T-helper 2 cell (primary cell): Measurements from ENCODE around the gene ZNF584.
"Not testable (repeated sequence)": the region's sequence is repeated elsewhere in the genome, so short reads cannot be mapped to it uniquely, and the experiment has no call there.

Experiments used
- DNase-seq, 5 experiments: peaks; one replicate each; pipeline versions ENCODE4 v3.0.0 to v3.0.0-alpha.2; 2012 to 2022
- total RNA-seq, 2 donors: gene quantifications; one replicate each; lab custom pipeline; 2026; lab: John Stamatoyannopoulos, UW

ZNF584 gene
- total RNA-seq = 6.2 to 7.9 reads per million in 2 donors

DNA sequence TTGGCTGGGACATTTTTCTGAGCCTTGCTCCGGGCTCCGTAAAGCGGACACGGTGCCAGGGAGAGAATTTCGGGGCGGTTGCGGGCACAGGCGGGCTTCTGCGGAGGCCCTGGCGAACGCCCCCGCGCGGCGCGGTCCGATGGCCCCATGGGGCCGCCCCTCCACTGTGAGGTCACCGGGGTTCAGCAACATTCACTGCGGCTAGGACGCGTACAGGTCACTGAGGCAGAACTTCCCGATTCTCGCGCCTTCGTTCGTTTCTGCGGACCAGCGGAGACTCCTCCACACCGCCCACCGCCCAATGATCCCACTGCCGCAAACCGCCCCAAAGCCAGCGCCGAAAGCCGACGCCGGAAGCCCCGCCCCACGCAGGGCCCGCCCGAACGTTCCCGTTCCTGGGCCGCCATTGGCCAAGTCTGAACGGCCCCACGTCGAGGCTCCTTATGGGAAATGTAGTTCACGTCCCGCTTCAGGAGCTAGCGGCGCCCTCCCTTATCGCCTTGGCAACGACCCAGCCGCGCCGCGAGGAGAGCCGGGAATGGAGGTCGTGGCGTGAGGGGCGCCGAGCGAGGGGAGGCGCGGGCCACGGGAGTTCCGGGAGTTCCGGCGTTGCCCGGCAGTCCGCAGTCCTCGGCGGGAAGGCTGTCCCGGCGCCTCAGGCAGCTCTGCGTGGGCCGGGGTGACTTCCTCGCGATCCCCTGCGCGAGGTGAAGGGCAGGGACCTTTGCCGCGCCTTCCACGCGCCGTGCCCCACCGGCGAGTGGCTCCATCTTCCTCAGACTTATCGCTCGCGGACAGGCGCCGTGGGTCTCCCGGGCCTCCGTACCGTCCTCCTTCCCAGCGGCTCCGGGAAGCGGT lies at the start of gene ZNF584:
Gene ZNF584 (plus strand): TSS at position 498 of the 858 bp plus-strand sequence. CDS start 499 bp downstream, outside the sequence.
- peak; percentile 87 to 95 (median 90) for DNase-seq

DNA sequence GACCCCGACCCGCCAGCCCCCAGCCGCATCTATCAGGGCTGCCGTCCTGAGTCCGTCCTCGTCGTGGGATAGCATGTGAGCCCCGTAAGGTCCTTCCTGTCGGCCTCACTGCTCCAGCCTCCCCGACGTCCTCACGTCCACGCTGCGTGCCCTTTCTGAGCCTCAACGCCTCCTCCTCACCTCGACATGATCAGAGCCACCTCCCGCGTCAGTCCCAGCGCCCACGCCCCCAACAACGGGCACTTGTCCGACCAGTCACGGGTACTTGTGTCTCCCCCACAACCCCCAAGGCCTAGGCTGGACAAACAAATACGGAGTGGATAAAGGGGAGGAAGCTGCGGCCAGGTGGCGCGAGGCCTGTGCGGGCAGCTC lies 46.6 kb upstream of the ZNF584 start:
- DNase-seq = peak in 2 of 5 experiments; percentile 16 to 67

DNA sequence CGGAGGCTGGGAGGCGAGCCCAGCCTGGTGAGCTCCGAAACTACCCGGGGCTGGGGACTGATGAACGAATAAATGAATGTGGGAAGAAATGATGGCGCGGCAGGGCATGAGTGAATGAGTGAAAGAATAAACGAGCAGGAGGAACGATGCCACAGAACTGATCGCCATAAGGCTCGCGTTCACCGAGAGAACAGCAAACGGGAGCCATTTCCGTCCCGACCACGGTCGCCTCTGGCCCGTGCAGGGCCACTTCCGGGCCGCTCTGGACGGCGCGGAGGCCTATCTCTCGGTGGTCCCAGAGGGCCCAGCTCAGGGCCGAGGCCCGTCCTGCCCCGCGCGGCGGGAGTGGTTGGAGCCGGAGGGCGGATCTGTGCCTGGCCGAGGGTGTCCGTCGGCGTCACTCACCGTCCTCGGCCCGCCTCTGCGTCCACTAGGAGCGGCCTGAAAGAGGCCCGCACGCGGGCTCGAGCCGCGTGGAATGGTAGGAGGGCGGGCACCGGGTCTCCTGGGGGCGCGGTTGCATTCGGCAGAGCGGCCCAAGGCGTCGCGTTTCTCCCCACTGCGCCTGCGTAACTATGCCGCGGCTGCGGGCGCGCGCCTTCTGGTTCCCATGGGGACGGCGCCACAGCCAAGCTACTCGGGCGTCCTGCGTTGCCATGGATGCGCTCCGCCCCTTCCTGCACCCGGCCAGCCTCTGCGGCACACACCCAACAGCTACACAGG lies 46.0 kb upstream of the ZNF584 start, which contains the start of gene ZNF497:
Gene ZNF497 (minus strand): TSS at position 480 of the 723 bp plus-strand sequence. CDS start 5,116 bp downstream, outside the sequence.
- DNase-seq = peak; percentile 87 to 98 (median 94)

DNA sequence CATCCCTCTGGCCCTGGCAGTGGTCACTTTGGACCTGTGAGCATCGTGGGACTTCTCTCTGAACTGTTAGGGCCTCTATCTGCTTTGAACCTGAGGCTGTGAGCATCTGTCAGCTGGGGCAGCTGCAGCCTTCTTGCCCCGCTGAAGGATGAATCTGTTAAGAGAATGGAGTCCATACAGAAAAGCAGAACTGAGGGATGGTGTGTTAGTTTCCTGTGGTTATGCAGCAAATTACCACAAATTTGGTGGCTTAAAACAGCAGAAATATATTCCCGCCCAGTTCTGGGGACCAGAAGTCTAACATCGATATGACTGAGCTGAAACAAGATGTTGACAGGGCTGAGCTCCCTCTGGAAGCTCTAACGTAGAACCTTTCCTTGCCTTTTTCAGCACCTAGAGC lies 44.3 kb upstream of the ZNF584 start:
- no peak for DNase-seq

DNA sequence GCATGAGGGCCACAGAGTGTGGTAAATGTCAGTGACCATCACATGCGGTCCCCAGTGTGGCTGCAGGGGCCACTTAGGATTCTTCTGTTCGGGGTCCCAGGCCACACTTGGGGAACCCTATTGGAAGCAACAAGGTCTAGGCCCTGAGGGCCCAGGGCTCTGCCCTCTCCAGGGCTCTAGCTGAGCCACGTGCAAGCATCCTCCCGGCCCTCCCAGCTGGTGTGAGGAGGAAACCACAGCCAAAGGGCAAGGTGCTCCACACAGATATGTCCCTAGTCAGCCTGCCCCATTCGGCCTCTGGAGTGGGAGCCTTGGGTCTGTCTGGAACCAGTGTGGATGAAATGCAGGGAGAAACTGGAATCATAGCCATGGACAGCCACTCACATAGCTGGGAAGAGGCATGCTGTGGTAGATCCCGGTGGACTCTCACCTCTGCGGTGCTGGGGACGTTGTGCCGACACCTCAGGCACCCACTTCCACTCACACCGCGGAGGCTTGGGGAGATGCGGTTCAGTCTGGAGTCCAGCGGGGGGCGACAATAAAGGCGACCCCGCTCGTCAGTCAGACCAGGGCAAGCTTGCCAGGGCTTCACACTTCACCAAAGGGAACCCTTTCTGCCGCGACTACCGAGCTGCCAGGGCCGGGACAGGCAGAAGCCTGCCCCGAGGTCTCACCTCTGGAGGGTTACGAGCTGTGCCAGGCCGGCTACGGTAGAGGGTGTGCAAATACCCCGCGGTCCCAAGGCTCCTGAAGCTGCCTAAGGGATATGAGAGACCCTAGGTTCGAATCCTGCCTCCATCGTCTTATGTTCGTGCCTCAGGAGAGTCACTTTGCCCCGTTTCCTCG lies 41.6 kb upstream of the ZNF584 start:
- no peak for DNase-seq

DNA sequence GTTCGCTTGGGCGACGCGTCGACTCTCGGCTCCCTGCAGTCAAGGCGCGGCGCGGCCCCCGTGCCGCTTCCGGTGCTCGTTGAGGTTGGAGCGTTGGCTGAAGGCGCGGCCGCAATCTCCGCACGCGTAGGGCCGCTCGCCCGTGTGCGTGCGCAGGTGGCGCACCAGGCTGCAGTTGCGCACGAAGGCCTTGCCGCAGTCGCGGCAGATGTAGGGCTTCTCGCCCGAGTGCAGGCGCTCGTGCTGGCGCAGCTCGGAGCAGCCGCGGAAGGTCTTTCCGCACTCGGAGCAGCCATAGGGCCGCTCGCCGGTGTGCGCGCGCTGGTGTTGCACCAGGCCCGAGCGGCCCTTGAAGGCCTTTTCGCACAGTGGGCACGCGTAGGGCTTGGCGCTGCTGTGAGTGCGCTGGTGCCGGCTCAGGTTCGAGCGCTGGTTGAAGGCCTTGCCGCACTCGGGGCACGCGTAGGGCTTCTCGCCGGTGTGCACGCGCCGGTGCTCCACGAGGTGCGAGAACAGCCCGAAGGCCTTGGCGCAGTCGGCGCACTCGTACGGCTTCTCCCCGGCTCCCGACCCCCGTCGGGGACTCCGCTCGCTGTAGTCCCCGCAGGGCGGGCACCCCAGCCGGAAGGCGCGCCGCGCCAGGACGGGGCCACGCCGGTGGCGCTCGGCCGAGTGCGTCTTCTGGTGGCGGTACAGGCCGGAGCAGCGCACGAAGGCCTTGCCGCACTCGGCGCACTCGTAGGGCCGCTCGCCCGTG lies 40.6 kb upstream of the ZNF584 start:
- DNase-seq = no peak

DNA sequence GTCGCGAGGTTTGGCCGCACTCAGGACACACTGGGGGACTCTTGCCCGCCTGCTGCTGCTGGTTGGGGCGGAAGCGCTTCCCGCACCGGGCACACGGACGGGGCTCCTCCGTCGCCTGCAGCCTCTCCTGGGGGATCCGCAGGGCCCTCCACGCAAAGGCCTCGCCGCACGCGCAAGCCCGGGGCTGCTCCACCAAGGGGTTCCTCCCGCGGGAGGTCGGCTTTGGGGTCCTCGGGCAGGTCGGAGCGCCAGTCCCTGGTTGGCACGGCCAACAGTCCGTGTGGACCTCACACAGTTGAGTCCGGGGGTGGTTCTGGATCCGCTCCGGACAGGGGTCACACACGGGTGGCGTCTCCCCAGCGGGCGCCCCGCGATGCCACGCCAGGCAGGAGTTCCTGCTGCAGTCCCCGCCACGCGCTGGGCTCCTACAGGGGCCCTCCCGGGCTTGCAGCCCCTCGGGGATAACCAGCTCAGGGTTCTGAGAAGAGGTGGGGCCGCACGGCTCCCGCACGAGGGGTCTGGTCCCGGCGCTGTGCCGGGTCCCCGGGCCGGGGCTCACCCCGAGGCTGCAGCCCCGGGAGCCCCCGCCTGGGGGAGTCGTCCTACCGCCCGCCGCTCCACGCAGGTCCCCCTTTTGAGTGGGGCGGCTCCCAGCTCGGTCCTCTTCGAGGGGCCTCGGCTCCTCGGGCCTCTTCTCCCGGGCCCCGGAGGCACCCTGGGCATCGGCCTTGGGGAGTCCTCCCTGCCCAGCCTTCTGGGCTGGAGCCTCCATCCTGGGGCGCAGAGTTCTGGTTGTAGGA lies 39.7 kb upstream of the ZNF584 start:
- no peak for DNase-seq

DNA sequence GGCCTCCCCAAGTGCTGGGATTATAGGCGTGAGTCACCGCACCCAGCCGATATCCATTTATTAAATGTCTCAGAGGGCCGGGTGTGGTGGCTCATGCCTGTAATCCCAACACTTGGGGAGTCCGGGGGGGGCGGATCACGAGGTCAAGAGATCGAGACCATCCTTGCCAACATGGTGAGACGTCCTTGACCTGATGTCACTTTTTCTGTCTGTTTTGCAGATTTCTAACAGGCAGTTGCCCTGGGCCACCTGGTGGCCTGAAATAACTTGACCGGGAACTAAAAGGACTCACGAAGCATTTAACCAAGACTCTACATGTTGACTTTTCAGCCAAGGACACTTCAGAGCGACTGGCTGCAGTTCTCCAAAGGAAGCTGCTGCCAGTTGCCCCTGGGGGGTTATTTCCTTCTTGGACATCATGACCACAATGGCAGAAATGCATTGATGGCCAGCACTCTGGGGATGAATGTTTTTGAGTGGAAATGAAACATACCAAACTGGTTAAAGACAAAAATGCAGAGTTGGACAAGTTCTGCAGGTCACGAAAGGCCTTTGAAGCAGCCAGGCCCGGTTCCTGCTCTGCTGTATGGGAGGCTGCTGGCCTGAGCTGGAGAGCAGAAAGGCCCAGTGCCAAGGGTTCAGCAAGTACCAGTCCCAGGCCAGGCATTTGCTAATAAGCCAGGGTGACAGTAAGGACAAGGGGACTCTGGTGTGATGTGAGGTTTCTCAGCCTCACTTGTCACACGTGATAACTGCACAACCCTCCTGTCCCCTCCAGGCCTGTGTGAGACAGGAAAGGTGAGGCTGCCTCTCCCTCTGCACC lies 35.9 kb upstream of the ZNF584 start:
- DNase-seq = no peak

DNA sequence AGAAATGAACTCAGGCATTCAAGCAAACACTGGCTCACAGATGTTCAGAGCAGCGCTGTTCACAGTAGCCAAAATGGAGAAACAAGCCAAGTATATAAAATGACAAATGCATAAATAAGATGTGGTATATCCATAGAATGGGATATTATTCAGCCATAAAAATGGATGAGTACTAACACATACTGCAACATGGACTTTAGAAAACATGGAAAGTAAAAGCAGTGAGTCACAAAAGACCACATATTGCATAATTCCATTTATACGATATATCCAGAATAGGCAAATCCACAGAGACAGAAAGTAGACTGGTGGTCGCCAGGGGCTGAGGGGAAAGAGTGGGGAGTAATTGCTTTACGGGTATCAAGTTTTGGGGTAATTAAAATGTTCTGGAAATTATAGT lies 34.2 kb upstream of the ZNF584 start:
- no peak for DNase-seq

DNA sequence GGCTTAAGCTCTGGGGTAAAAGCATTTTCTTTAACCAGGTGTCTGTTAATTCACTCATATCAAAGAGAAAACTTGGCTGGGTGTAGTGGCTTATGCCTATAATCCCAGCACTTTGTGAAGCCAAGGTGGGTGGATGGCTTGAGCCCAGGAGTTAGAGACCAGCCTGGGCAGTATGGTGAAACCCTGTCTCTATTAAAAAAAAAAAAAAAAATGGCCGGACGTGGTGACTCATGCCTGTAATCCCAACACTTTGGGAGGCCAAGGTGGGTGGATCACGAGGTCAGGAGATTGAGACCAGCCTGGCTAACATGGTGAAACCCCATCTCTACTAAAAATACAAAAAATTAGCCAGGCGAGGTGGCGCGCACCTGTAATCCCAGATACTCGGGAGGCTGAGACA lies 31.7 kb upstream of the ZNF584 start:
- not testable (repeated sequence) for DNase-seq

DNA sequence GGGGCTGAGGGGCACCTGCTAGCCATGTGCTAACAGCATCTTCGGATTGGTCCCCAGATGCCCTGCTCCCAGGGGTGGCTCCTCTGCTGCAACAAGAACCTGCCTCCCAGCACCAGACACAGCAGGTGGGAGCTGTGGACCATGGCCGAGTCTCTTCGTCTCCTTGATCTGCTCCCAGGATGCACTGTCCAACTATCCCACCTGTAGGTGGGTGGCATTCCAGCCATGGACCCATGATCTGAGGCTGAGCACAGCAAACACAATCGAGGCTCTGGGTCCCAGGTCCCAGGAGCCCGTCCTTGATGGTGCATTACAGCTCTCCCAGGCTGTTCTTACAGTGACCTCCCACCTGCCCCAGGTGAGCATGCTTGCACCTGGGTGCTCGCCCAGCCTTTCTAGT lies 29.2 kb upstream of the ZNF584 start:
- DNase-seq = no peak

DNA sequence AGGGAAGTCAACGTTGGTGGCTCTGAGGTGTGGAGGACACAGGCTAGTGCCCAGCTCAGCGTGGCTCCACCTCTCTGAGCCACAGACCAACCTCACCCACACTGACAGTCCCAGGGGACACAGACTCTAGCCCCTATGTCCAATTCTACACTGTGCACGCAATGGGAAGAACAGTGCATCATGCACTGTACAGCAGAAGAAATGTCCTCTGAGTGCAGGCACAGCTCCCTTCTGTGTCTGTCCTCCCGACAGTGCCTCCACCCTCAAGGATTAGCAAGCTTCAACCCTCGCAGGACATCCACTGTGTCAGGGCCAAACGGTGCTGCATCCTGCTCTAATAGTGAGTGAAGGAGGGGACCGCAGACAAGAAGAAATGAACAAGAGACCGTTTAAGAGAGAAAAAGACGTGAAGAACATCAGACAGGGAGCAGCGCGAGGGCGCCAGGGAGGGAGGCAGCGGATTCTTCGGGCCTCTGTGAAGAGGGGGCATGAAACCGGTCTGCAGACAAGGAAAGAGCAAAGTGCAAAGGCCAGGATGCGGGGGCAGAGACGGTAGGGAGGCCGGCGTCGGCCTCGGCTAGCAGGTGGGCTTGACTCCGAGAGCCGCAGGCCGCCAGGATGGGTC lies 28.3 kb upstream of the ZNF584 start:
- DNase-seq = no peak

DNA sequence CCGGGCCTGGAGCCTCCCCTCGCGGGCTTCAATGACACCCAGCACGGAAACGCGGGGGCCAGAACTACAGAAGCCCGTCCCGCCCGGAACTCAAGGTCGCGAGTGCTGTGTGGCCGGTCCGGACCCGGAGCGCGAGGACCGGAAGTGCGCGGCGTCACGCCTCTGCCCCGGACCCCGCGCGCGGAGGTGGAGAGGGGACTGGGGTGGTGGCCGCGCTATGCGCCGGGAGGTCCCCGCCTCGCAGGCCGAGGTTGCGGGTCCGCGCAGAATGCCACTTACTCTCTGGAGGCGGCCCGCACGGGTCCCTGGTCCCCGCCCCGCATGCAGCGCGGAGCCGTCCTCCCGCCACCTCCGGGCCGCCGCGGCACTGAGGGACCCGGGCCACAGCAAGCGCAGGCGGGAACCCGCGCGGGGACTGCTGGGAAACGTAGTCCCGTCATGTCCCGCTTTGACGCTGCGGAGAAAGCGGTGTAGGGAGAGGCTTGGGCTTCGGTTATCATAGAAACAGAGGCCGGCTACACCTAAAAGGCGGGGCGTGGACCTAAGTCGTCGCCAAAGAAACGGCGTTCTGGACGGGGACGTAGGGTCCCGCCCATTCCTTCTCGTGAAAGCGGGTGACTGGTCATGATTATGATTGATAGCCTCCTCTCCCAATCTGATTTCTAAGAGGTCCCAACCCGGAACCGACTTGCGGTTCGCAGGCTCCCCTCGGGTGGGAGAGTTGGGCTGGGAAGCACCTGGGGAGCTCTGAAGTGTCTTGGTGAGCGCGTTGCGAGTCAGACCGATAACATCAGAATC lies 27.6 kb upstream of the ZNF584 start, which contains the start of gene ZNF837:
Gene ZNF837 (minus strand): TSS at position 369 of the 798 bp plus-strand sequence. CDS start 11,698 bp downstream, outside the sequence.
- DNase-seq = peak; percentile 92 to 100 (median 97)

DNA sequence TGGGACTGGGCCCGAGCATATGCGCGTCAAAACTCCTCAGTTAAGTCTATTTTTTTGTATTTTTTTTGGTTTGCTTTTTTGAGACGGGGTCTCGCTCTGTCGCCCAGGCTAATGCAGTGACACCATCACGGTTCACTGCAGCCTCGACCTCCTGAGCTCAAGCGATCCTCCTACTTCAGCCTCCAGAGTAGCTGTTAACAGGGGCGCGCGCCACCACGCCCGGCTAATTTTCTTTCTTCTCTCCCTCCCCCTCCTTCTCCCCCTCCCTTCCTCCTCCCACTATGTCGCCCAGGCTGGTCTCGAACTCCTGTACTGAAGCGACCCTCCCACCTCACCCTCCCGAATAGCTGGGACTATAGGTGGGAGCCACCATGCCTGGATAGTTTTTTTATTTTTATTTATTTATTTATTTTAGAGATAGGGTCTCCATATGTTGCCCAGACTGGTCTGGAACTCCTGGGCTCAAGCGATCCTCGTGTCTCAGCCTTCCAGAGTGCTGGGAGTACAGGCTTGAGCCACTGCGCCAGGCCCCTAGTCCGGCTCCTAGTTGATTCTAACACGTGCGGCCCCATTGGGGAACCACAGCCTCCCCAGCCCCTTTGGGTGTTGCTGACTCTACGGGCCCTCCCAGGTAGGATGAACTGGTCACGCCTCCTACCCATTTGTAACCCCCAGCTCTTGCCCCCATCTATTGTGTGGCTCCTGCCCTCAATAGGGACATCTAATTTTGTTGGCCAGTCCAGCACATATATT lies 26.8 kb upstream of the ZNF584 start:
- no peak for DNase-seq

DNA sequence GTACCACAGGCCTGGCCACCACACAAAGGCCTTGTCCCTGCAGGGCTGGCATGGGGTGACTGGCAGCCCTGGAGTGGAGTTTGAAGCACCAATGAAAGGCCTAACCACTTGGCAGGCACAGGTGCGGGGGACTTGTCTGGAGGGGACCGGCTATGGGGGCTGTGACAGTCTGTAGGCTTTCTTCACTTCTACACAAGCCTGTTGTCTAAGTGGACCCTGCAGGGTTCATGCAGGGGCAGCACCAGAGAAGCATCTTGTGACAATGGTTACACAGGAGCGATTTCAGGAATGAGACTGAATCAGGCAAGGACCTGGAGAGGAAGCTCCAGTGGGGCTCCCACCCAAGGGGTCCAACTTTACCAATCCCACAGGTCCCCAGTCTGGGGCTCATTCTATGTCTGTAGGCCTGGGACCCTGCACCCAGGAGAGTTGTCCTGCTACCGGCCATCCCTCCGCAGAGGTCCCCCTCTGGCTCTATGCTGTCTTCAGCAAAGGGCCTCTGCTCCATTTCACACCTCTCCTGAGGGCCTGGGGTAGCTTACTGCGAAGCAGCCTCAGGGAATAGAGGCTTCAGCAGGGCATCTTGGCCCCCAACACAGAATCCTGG lies 25.3 kb upstream of the ZNF584 start:
- no peak for DNase-seq

DNA sequence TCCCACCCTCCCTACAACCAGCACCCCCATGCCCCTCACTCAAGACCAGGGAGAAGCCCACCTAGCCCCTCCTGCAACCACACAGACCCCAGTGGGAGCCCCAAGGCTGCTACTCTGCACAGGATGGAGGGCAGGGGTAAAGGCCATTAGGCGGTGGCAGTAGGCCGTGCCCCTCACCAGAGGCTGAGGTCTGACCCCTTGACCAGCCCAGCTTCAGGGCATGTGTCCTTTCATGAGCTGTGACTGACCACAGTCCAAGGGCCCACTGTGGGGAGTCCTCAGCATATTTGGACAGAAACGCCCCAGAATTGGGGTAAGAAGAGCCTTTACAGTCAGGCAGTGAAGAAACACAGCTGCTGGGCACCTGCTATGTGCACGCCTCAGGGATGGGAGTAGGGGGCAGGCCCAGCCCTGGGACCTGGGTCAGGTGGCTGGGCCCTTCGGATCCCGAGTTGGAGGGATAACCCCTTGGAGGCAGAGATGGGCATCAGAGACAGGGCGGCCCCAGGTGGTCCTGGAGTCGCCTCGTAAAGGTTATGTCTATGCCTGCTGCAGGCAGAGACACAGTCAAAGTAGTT lies 23.0 kb upstream of the ZNF584 start:
- no peak for DNase-seq
